ENCODE measurements around the gene PIEZO1. TPM values are rescaled to one million over a fixed set of nuclear protein-coding genes. Genes with fewer than 3 reads are reported as not detected.

The PIEZO1 gene
- total RNA-seq, 2 donors from 2014 or later: 84.8 to 298 TPM

DNA sequence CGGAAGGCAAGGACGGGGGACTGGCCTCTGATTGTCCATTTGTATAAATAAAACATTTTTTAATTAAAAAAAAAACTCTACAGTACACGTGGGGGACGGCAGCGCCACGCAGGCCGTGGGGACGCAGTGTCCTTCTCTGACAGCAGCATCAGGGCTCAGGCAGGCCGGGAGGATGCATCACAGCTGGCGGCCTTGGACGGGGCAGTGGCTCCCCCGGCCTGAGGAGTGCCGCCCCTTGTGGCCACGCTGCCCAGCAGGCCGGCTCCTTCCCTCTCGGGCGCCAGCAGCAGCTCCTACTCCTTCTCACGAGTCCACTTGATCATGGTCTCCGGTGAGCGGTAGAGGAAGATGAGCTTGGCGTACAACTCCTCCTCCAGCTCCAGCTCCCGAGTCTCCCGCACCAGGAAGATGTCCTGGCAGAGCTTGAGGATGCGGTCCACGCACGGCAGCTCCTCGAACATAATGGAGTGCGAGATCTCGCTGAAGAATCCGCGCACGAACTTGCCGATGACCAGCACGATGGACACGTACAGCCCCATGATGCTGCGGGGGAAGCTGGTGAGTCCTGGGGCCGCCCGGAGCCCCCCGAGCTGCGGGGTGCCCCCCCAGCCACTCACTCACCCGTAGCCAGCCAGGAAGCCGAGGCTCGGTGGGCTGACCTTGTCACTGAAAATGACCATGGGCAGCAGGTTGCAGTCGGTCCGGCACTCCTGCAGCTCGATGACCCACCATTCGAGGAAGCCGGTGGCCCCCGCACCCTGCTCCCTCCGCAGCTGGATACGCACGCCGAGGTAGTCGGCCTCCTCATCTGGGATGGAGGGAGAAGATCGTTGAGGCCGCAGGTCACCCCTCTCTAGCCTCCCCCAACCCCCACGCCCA is 69.5 kb downstream of the PIEZO1 start:
- DNase-seq (ENCODE audit: low spot score) (no peak), ATAC-seq (no peak)
- H3K27ac Mint-ChIP-seq: no peak overlapping the region
- no peaks in the 10 kb centered on the region for H3K27me3 Mint-ChIP-seq
- H3K4me1 Mint-ChIP-seq (ENCODE audit: low read depth in 2 of 2): peaks cover 0 to 17% of the 10 kb centered on the region in 2 donors
- no peak overlapping the region for H3K4me3 Mint-ChIP-seq
- no peaks in the 10 kb centered on the region for H3K36me3 Mint-ChIP-seq
- no peaks in the 10 kb centered on the region for H3K9me3 Mint-ChIP-seq

- no peaks in the 10 kb centered on the region for H3K9me3 Mint-ChIP-seq
- H3K27me3 Mint-ChIP-seq: no peaks in the 10 kb centered on the region
- DNase-seq (ENCODE audit: low spot score): no peak
- no peak overlapping the region for H3K4me3 Mint-ChIP-seq
- peaks cover 0 to 19% of the 10 kb centered on the region in 2 donors for H3K4me1 Mint-ChIP-seq (ENCODE audit: low read depth in 2 of 2)
- no peaks in the 10 kb centered on the region for H3K36me3 Mint-ChIP-seq
- no peak for ATAC-seq
- H3K27ac Mint-ChIP-seq: no peak overlapping the region
These were observed 70.4 kb downstream of the PIEZO1 start for GRCh38 chr16:88714420-88715302.

DNA sequence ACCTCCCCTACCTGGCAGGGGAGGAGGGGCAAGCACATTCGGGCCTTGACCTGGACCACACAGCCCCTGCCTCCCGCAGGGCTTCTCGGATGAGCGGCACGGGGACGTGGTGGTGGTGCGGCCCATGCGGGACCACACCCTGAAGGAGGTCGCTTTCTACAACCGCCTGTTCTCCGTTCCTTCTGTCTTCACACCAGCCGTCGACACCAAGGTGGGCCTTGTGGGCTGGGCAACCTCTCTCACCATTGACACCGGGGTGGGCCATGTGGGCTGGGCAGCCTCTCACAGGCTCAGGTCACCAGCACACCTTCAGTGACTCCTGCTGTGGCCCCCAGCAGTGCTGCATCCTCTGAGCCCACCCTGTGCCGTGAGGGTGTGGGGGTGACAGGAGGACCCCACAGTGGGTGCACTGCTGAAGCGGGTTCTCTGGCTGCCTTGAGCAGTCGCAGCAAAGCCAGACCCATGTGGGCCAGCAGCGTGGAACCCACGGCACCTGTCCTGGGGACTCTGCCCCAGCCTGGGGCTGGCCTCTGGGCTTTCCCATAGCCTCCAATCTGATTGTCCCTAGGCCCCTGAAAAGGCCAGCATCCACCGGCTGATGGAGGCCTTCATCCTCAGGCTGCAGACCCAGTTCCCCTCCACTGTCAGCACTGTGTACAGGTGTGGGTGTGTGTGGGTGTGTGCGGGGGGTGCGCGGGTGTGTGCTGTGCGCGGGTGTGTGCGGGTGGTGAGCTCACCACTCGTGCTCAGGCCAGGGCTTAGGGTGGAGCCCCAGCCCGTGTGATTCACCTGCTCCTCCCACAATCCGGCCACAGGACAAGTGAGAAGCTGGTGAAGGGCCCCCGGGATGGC is 71.2 kb downstream of the PIEZO1 start:
- no peaks in the 10 kb centered on the region for H3K36me3 Mint-ChIP-seq
- no peaks in the 10 kb centered on the region for H3K27me3 Mint-ChIP-seq
- no peaks in the 10 kb centered on the region for H3K9me3 Mint-ChIP-seq
- no peak overlapping the region for H3K27ac Mint-ChIP-seq
- H3K4me3 Mint-ChIP-seq: no peak overlapping the region
- peaks cover 0 to 19% of the 10 kb centered on the region in 2 donors for H3K4me1 Mint-ChIP-seq (ENCODE audit: low read depth in 2 of 2)
- ATAC-seq: no peak
- no peak for DNase-seq (ENCODE audit: low spot score)

DNA sequence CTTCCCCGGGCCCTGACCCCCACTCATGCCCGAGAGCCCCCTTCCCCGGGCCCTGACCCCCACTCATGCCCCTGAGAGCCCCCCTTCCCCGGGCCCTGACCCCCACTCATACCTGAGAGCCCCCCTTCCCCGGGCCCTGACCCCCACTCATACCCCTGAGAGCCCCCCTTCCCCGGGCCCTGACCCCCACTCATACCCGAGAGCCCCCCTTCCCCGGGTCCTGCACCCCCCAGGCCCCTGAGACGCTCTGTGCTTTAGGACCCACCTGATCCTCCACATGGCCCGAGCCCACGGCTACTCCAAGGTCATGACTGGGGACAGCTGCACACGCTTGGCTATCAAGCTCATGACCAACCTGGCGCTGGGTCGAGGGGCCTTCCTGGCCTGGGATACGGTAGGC is 72.0 kb downstream of the PIEZO1 start:
- no peak for ATAC-seq
- Mint-ChIP-seq H3K9me3 (no peaks in the 10 kb centered on the region), H3K27ac (no peak overlapping the region), H3K4me3 (no peak overlapping the region), H3K27me3 (no peaks in the 10 kb centered on the region), H3K4me1 (ENCODE audit: low read depth in 2 of 2) (peaks cover 0 to 19% of the 10 kb centered on the region in 2 donors), H3K36me3 (no peaks in the 10 kb centered on the region)
- no peak for DNase-seq (ENCODE audit: low spot score)

- peaks cover 2 to 17% of the 10 kb centered on the region in 2 donors for H3K4me1 Mint-ChIP-seq (ENCODE audit: low read depth in 2 of 2)
- H3K4me3 Mint-ChIP-seq: no peak overlapping the region
- no peaks in the 10 kb centered on the region for H3K9me3 Mint-ChIP-seq
- ATAC-seq (no peak), DNase-seq (ENCODE audit: low spot score) (no peak)
- no peaks in the 10 kb centered on the region for H3K36me3 Mint-ChIP-seq
- H3K27me3 Mint-ChIP-seq: no peaks in the 10 kb centered on the region
- no peak overlapping the region for H3K27ac Mint-ChIP-seq
These were observed 72.5 kb downstream of the PIEZO1 start for GRCh38 chr16:88712362-88712979.

- Mint-ChIP-seq H3K4me1 (ENCODE audit: low read depth in 2 of 2) (peaks cover 8 to 21% of the 10 kb centered on the region in 2 donors), H3K27ac (no peak overlapping the region), H3K9me3 (no peaks in the 10 kb centered on the region), H3K27me3 (no peaks in the 10 kb centered on the region), H3K4me3 (no peak overlapping the region), H3K36me3 (no peaks in the 10 kb centered on the region)
- ATAC-seq: no peak
- no peak for DNase-seq (ENCODE audit: low spot score)
These were observed 73.2 kb downstream of the PIEZO1 start for GRCh38 chr16:88711750-88712340.

- H3K27ac Mint-ChIP-seq: no peak overlapping the region
- no peak for ATAC-seq
These were observed 74.5 kb downstream of the PIEZO1 start for GRCh38 chr16:88710556-88710955.

DNA sequence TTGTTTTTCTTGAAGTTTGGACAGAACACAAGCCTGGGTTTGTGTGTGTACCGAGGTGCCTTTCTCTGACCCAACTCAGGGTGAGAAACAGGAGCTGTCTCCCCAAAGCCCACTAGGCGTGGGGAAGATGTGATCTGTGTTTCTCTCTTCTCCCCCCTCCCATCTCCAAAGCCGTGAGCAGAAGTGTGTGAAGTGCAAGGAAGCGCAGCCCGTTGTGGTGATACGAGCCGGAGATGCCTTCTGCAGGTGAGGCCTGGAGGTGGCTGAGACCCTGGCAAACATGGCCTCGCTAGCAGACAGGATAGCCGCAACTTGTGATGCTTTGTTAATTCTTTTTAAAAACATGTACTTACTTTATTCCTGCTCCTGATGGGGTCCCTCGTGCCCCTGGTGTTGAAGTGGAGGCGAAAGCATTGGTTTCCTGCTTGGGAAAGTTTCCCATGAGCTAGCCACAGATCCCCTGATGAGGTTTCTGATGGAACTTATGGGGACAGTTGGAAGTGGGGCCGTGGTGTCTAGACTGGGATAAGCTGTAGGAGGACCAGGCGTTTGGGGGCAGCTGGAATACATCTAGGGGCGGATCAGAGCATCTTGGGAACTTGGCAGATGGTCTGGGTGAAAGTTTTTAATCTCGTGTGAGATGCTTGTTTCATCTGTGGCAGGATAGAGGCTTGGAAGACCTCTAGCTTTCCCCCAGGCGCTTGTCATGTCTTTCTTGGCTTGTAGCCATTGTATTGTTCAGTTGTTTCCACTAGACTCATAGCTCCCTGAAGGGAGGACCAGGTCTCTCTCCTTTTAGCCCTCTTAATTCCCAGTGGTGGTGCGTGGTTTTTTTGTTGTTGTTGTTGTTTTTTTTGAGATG is 77.8 kb downstream of the PIEZO1 start:
- ATAC-seq: no peak
- no peaks in the 10 kb centered on the region for H3K27me3 Mint-ChIP-seq
- peak overlapping the region; percentile 53 to 85 for H3K27ac Mint-ChIP-seq
- DNase-seq (ENCODE audit: low spot score): no peak
- peaks cover 38 to 45% of the 10 kb centered on the region in 2 donors for H3K4me1 Mint-ChIP-seq (ENCODE audit: low read depth in 2 of 2)
- no peaks in the 10 kb centered on the region for H3K36me3 Mint-ChIP-seq
- H3K4me3 Mint-ChIP-seq: peak overlapping the region; percentile 88
- no peaks in the 10 kb centered on the region for H3K9me3 Mint-ChIP-seq

More at GRCh38 chr16:88710556-88710955, 74.5 kb downstream of the PIEZO1 start:
- no peak for DNase-seq (ENCODE audit: low spot score)
- peaks cover 8 to 22% of the 10 kb centered on the region in 2 donors for H3K4me1 Mint-ChIP-seq (ENCODE audit: low read depth in 2 of 2)
- no peak overlapping the region for H3K4me3 Mint-ChIP-seq
- H3K27me3 Mint-ChIP-seq: no peaks in the 10 kb centered on the region
- H3K9me3 Mint-ChIP-seq: no peaks in the 10 kb centered on the region
- H3K36me3 Mint-ChIP-seq: no peaks in the 10 kb centered on the region

GRCh38 chr16:88706229-88706964 is 78.6 kb downstream of the PIEZO1 start, which contains the start of the genes CTU2 and RNF166:
CTU2 (plus strand) TSS chr16:88706503; CDS start chr16:88706531, 28 bp downstream.
RNF166 (minus strand) TSS chr16:88706408; CDS start chr16:88706325, 83 bp downstream.
- no peaks in the 10 kb centered on the region for H3K9me3 Mint-ChIP-seq
- H3K4me1 Mint-ChIP-seq (ENCODE audit: low read depth in 2 of 2): peaks cover 43 to 49% of the 10 kb centered on the region in 2 donors
- H3K27ac Mint-ChIP-seq: peak within 1 kb of the TSS; percentile 85 to 91

GRCh38 chr16:88705801-88706228 is 79.2 kb downstream of the PIEZO1 start:
- DNase-seq (ENCODE audit: low spot score): no peak
- H3K4me1 Mint-ChIP-seq (ENCODE audit: low read depth in 2 of 2): peaks cover 49% of the 10 kb centered on the region in 2 donors
- H3K4me3 Mint-ChIP-seq: peak overlapping the region; percentile 88
- no peaks in the 10 kb centered on the region for H3K36me3 Mint-ChIP-seq
- H3K27me3 Mint-ChIP-seq: no peaks in the 10 kb centered on the region
- no peaks in the 10 kb centered on the region for H3K9me3 Mint-ChIP-seq
- ATAC-seq: peak; percentile 1 to 14
- H3K27ac Mint-ChIP-seq: peak overlapping the region; percentile 85 to 91

More at GRCh38 chr16:88706229-88706964, 78.6 kb downstream of the PIEZO1 start, which contains the start of the genes CTU2 and RNF166:
- ATAC-seq: peak; percentile 90 to 92
- Mint-ChIP-seq H3K27me3 (no peaks in the 10 kb centered on the region), H3K36me3 (no peaks in the 10 kb centered on the region), H3K4me3 (peak within 1 kb of the TSS; percentile 88)
- peak; percentile 95 for DNase-seq (ENCODE audit: low spot score)

DNA sequence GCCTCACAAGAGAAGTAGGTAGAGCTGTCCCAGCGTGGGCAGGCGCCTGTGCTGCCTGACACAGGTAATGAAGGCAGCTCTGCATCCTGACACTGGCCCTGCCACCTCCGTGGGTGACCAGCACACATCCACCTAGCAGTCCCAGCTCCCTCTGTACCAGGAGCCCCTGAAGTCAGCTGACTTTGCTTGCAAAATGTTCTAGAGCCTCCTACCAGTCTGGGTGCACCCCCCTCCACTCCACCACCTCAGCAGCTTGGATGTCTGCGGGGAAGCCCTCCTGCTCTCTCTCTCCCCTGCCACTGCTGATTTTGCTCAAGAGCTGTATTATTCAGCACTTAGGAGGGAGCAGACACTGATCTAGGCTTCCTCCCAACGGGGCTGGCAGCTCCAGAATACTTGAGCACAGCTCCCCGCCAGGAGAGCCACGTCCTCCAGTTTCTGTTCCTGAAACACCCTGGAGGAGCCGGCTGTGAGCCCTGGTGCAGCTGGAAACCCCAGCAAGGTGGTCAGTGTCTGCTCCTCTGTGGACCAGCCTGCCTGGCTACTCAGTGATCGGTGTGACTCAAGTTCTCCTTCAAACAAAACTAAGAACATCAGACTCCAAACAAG is 79.8 kb downstream of the PIEZO1 start:
- H3K36me3 Mint-ChIP-seq: no peaks in the 10 kb centered on the region
- no peaks in the 10 kb centered on the region for H3K27me3 Mint-ChIP-seq
- no peaks in the 10 kb centered on the region for H3K9me3 Mint-ChIP-seq
- H3K27ac Mint-ChIP-seq: peak overlapping the region; percentile 85 to 91
- no peak for ATAC-seq
- peak overlapping the region; percentile 86 for H3K4me3 Mint-ChIP-seq
- peaks cover 50 to 54% of the 10 kb centered on the region in 2 donors for H3K4me1 Mint-ChIP-seq (ENCODE audit: low read depth in 2 of 2)
- no peak for DNase-seq (ENCODE audit: low spot score)

All from natural killer cell treated with Interleukin-12 subunit alpha and Interleukin-12 subunit beta and Interleukin-15 and Interleukin-18, amount 100 ng/mL, for 72 hours (primary cell).